Left forelimb (tissue), 1 donor: ENCODE measurements around the gene SOX6.

Experiments
- DNase-seq: peaks from one replicate; pipeline ENCODE4 v3.0.0-alpha.2; 2018; ENCODE audit warnings: low spot score

The SOX6 gene

DNA sequence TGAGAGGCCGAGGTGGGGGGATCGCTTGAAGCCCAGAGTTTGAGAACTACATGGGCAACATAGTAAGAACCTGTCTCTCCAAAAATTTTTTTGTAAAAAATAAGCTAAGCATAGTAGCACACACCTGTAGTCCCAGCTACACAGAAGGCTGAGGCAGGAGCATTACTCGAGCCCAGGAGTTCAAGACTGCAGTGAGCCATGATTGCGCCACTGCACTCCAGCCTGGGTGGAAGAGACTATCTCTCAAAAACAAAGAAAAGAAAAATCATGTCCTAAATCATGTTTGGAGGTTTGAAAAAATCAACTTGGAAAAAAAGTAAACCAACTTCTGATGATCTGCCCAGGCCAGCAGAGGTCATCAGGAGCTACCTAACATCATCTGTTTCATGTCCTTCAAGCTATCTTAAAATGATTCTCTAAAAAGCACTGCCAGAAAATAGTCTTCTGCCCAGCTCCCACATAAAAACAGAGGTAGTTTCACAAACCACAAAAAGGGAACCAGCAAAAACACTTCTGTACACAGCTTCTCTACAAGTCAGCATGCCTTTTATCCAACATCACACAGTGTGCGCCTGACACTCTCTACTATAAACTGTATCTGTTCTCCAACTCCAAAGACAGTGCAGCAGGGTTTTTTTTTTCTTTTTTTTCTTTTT lies 165.0 kb downstream of the SOX6 start:
- DNase-seq = no peak

DNA sequence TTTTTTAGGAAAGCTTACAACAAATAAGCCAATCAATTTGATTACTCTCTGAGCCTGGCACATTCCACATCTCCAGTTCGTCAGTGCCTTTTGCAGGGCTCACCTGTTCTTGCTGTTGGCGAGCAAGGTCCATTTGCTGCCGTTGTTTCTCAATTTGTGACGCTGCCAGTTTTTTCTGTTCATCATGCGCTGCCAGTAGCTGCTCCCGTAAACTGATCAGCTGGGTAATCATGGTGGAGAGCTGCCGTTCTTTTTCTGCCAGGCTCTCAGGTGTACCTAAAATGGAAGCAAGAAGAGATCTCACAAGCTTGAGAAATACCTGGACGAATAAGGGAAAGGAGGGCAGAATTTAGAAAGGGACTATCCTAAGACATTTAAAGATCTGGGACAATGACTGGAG lies 169.7 kb downstream of the SOX6 start:
- DNase-seq = no peak

DNA sequence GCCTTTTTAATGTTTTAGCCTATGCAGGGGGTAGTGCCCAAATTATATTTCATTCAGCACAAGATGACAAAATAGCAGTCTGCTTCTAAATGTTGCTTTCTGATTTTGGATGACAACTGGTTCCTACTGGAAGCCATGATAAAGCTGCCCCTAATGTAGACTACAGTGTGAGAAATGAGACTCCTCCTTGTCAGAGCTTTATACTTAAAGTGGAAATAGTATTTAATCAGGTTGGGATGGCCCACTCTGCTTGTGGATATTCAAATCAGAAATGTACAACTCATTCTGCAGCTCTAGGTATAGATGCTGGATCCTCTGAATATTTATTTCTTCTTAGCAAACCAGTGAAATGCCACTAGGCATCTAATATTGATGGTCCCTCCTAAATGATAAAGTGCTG lies 171.3 kb downstream of the SOX6 start:
- DNase-seq = no peak

DNA sequence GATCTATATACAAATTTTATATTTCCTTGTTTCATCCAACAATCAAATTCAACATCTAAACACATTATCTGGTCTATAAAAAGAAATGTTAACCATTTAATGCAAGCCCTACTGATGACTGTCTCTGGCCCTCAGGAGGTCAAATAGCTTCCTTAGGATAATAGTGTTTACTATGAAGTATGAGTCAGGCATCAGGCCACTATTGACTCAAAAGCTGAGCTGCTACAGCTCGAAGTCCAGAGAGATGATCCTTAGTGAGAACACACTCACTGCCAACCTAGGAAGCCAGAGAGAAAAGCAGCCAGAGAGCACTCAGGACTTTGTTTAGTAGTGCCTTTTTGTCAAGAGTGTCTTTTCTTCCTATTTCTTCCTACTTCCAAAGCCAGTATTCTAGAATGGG lies 171.8 kb downstream of the SOX6 start:
- DNase-seq = no peak

DNA sequence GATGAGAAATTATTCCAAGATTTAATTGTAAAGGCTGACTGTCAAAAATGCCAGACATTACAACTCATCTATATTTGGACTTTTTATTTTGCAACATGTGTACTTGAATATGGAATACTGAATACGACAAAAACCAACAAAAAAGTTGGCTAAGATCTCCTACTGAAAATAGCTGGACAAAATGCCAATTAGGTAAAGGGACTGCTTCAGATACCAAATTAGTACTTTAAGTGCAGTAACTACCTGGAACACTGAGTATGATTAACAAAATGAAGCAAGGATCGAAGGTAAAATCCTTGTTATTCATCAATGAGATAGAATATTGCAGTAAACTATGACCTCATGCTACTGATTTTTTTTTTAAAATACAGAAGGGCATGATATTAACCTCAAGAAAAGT lies 173.8 kb downstream of the SOX6 start:
- no peak for DNase-seq

DNA sequence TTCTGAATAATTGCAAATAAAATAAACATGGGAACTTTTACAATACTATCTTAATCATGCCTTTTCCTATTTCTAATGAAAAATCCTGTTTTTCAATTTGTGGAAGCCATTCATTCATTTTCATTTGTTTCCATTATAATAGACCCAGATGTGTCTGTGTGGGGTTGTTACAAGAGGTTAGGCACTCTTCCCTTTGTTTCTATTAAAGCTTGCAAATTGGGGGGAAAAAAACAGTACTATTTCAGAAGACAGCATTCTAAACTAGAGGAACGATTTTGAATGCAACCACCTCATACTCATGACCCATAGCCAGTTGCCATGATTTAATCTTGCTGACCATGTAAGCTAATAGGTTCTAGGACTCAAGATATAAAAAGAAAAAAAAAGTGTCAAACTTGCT lies 175.5 kb downstream of the SOX6 start:
- DNase-seq = no peak

DNA sequence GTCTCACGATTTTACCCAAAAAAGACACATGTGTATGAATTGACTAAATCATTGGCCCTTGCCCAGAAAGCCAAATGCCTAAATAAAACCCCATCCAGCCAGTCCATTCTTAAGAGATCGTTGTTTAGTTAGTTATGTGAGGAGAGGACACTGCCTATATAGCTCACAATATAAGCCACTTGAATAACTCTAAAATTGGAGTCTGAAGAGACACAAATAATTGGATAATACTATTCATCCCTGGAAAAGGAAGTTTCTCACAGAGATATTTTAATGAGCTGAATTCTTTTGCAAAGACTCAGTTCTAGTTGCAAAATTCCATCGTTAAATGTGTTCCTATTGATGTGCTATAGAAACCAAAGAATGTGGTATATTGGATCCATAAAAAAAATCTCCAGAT lies 176.7 kb downstream of the SOX6 start:
- DNase-seq = no peak

DNA sequence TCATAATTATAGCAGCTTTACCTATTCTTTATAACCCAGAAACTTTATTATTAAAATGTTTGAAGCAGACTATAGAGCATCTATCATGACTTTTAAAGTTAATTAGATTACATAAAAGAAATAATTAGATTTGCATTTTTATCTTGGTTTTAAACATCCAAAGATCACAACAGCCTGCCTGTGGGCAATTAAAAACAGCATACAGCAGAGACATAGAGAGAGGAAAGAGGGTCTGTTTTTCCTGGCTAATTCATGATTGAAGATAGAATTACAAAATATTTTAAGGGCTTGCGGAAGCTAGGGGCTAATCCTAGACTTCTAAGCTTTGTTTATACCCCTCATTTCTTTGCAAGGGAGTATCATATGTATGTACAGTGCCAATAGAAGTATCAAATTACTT lies 178.1 kb downstream of the SOX6 start:
- DNase-seq = no peak

DNA sequence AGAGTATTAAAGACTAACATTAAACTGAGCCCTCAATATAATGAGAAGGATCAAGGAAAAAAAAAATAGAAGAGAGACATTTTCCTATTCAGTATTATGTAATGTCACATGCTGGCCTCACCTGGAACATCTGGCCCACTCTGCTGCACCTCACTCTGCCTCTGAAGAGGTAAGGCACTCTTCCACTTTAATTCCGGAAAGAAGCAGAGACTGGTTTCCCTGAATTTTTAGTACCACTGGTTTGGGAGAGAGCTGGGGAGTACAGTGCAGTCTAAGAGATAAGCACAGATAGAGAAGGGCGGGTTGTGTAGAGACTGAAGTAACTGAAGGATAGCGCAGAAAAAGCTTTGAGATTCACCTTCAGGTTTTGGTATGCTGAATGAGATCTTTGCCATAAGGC lies 178.7 kb downstream of the SOX6 start:
- no peak for DNase-seq

DNA sequence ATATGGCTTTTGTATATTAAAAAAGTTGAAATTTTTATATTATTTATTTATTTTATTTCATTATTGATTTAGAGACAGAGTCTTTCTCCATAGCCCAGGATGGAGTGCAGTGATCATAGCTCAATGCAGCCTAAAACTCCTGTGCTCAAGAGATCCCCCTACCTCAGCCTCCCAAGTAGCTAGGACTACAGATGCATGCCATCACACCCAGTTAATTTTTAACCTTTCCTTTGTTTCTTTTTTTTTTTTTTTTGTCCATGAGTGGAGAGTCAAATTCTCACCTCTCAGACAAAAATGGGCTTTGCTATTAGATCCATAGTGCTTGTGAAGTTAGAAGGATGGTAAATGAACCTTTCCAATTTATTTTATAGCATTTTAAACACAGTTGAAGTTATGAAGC lies 182.5 kb downstream of the SOX6 start:
- DNase-seq = no peak

DNA sequence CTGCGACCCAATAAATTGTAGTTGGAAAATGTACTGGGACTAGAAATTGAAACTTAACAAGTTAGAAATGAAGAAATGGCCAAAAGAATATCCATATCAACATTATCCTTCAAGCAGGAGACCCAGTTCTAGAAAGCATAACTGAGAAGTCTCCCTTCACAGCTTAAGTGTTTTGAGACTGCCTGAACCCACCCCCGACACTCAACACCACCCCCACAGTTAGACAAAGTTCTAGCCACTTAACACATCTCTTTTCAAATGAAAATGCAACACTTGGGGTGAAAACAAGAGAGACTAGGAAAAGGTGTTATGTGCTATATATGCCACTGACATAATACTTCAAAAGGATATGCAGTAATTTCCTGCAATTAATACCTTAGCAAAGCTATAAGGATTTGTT lies 184.5 kb downstream of the SOX6 start:
- DNase-seq = no peak

DNA sequence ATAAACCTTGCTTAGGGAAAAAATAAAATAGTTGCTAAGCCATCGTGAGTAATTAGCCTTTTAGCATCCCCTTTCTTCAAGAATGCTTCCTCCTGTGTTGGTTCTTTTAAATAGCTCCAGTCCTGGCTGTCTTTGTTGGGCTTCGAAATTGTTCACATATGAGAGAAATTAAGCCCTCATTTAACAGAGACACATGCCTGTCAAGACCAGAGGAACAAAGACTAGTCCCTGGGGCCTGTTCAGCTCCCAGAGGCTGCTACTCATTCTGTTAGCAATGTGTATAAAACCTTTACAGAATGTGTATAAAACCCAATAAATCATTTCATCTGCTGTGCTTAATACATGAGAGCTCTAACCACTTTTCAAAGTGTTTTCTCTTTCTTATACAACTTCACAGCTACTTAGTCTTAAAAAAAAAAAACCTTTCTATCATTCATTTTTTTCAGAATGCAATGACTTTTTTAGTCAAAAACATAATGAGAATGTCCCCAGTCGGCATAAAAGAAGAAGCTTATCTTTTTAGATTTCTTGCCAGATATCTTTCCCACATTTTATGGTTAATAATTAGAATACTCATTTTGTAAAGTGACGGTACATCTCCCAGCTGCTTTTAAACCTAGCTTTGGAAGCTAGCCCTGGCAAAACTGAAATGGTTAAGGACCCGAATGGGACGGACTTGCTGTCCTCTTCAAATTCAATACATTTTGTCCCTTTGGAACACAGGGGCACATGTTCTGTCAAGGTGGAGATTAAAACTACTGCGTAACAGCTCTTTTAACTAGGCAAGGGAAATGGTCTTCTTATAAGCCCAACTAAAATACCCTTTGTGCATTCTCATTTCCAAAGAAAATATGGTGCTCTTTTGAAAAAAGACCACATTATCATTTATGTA lies 186.1 kb downstream of the SOX6 start:
- no peak for DNase-seq

DNA sequence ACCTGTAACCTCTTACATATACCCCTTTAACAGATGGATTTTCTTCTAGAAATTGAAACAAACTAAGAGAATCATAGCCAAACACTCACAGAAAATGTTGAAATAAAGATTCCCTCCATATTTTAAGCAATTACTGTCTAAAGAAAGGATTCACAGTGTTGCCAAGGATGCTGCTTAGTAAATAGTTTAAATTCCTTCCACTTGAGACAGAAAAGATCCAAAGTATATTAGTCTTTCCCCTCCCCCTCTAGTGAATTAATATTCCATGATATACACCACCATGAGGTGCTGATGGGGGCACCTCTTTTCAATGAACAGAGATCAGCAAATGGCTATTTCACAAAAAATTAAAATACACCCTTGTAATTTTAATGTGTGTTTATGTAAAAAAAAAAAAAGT lies 186.8 kb downstream of the SOX6 start:
- DNase-seq = no peak

DNA sequence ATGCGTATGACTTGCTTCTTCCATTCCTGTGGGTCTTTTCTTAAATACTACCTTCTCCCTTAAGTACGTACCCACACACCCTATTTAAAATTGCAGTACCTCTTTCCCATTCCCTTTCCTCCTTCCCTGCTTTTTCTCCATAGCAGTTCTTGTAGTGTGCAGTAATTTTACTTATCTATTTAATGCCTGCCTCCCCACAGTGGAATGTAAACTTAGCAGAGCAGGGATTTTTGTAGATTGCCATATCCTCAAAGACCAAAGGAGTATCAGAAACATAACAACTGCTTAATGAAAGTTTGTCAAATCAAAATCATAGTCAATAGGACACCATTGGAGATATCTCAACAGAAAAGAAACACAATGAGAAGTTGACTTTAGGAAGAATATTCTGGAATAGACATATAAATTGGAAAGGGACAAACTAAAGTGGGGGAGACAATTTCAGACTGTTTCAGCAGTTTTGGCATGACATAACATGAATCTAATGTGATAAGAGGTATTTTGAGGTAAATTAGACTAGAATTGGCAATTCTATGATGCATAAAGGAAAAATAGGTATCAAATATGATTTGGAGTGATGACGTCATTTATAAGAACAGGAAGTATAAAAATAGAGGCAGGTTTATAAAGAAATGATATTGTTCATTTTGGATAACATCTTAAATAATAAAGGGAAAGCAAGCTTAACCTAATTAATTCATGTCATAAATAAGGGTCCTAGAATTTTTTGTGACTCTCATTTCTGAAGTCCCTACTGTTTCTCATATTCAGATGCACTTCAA lies 188.4 kb downstream of the SOX6 start:
- no peak for DNase-seq

DNA sequence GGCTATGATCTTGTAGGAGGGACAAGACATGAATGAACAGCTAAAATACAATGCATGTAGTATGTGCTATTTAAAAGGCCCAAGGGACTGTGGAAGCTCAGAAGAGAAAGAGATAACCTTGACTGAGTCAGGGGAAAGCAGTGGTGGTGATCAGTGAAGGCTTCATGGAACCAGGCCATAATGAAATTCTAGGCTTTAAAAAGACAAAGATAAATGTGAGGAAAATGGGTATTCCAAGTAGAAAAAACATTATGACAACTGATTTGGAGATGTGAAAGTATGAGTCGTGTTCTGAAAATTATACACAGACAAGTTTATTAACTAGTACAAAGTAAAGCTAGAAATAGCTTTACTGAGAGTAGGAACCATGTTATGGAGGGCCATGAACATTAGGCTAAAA lies 189.8 kb downstream of the SOX6 start:
- no peak for DNase-seq

DNA sequence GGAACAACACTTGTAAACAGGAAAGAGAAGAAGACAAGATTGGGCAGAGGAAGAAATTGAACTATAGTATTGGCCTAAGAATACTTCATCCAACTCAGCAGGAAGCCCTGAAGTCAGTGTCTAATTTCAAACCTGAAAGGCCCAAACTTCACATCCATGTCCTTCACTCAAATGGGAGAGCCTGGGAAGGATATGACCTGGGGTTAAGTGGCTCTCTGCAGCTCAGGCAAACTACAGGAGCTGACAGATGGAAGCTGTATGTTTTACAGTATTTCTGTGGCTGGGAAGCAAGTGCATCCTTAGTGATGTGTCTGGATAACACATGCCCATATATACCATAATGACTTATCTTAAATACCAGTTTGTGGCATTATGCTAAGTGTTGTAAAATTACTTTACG lies 196.2 kb downstream of the SOX6 start:
- DNase-seq = no peak

DNA sequence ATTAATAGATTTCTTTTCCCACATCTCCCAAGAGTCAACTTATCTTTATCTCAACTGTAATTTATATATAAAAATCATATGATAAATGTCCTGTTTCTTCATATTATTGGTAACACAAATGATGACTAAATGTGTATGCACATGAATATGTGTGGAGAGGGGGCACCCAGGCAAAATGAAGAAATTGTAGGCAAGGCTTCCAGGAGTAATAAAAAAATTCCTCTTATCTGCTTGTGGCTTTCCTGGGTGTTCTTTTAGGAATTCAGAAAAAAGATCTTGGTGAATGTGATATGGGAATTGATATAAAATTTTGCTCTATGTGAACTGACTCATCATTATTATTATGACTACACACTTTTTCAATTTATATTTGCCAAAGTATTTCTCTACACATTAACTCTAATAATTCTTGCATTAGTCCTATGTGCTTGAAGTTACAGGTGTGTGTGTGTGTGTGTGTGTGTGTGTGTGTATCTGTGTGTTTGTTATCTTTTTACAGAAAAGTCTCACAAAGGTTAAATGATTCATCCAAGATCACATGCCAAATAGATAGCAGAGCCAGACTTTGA lies 197.8 kb downstream of the SOX6 start:
- DNase-seq = no peak

DNA sequence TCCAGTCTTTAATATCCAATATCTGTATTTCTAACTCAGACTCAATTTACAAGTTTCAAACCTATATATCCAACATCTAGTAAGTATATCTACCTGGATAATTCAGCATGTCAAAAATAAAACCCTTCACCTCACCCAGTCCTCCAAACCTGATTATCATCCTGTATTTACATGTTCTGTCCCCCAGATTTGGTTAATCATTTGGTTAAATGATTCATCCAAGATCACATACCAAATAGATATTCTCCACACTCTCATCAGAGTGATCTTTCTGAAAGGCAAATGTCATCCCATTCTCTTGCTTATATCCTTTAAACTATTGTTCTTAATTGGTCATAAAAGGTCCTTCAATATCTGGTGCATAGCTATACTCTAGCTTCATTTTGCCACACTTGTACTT lies 199.0 kb downstream of the SOX6 start:
- DNase-seq = no peak

DNA sequence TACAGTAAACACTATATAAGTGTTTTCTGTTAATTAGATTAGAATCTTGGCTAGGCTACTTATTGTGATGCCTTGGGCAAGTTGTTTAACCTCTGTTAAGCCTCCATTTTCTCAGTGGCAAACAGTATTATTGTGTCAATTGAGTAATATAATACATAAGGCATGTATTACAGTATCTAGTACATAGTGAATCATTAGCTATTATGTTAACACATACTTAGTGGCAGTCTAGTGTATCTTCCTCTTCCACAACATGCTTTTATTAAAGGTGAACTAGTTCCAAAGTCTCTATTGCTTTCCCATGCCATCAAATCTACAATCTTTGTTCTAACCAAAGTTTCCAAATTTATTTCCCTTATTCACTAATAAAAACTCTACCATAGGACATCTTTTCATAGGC lies 200.9 kb downstream of the SOX6 start:
- no peak for DNase-seq

DNA sequence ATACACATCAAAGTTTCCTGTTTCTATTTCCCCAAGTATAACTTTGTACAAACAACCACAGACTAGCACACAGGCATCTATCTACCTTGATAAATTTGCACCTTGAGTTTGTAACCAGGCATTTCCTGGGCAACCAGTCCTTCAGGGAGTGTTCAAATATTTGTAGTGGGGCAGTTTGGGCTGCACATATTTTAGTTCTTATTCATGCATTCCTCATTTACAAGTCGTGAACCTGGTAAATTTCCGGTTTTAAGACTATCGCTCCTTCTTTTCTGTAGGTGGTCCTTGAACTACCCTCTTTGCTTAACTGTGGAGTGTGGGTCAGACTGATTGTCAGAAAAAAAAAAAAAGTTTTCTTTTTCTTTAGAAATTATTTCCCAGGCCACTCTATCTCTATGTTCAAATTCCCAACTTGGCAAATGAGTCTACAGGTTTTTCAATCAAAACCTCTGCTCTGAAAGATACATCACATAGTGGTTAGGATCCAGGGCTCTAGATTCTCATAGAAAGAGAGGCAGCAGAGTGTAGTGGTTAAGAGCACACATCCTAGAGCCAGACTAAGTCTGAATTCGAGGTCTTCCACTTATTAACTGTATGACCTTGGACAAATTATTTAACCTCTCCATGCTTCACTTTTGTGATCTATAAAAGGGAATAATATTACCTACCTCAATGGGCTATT lies 201.5 kb downstream of the SOX6 start:
- DNase-seq = no peak

DNA sequence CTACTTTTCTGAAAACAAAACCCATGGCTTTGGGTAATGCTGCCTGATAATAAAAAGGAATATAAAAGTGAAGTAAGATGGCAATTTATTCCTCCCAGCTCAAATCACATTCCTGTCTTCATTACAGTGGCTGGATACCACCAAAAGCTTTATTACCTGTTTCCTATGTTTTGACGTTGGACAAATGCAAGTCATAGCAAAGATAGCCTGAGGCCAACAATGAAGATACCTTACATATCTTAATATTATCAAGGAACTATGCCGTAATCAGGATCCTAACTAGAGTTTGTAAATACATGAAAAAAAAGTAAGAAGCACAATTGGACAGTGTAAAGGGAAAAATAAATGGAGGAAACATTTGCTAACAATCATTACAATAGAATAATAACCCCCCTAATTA lies 202.4 kb downstream of the SOX6 start:
- DNase-seq = no peak

DNA sequence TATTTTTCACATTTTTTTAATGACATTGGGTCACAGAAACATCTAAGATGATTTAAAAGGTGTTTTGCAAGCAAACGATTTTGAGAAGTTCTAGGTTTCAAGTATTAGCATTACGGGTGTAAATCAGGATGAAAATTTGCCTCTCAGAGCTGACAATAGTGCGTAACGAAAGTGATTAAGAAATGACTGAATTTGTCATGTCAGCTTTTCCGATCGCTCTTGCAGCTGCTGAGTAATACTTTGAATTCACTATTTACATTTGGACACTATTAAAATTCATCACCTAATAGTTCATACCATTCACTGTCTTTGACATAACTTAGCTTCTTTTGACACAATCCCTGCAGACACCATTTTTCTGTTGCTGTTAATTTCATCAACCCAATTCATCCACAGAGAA lies 205.2 kb downstream of the SOX6 start:
- DNase-seq = no peak
